Esophagus muscularis mucosa (tissue), 3 donors: ENCODE results near the gene ZC3H8.
"Not testable (repeated sequence)": the region's sequence is repeated elsewhere in the genome, so short reads cannot be mapped to it uniquely, and the experiment has no call there.

Source experiments
- CTCF ChIP-seq, 3 experiments: fragments of 200-600 bp in 2 of 3; fragments of 450-650 bp in 1 of 3; sonication (generic) in 2 of 3; IDR thresholded peaks; one replicate each; pipeline ENCODE4 v1.5.1; 2017 to 2019; ENCODE audit warnings: antibody characterized with exemption in 3 of 3, mild to moderate bottlenecking in 2 of 3, moderate library complexity in 1 of 3
- POLR2A ChIP-seq: fragments of 450-650 bp; IDR thresholded peaks from one replicate; pipeline ENCODE4 v1.6.1; 2017; ENCODE audit warnings: antibody characterized with exemption, moderate library complexity, mild to moderate bottlenecking, low read depth
- POLR2AphosphoS5 ChIP-seq, 2 donors: sonication (generic); formaldehyde crosslinking; IDR thresholded peaks; one replicate each; pipeline ENCODE4 v1.6.1; 2017; ENCODE audit warnings: antibody characterized with exemption in 2 of 2

DNA sequence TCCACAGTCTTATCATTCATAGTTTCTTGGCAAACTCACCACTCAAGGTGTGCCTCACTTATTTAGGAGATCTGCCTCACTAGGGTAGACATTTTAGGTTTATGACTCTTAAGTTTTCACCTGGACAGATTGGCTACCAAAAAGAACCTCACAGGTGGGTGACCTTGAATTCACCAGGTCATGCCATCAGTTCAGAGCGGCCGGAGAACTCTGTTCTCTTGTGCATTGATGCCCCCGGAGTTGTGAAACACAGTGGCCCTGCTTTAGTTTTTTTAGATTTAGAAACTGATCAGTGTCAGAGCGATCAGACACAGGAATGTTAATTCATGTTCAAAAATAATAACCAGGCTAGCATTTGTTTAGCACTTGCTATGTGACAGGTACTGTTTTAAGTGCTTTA, 27.2 kb upstream of the ZC3H8 start:
- not testable (repeated sequence) for TF ChIP-seq CTCF (IDR thresholded peaks at IDR 0.05); POLR2A; POLR2AphosphoS5 (IDR thresholded peaks at IDR 0.05)
